Right atrium auricular region (tissue), 2 donors: ENCODE measurements around the gene ZSCAN16. TPM values are rescaled to one million over a fixed set of nuclear protein-coding genes. Genes with fewer than 3 reads are reported as not detected.

Experiments
- DNase-seq: peaks from one replicate; pipeline ENCODE4 v3.0.0-alpha.2; 2019; ENCODE audit warnings: low spot score
- H3K27ac ChIP-seq, 2 donors: fragments of 200-600 bp; sonication (generic); 1 replicate in 1 of 2; 2 replicates in 1 of 2; pipeline ENCODE4 v1.5.1; 2016 to 2019
- H3K27me3 ChIP-seq, 2 donors: fragments of 200-600 bp; sonication (generic); one replicate each; pipeline versions ENCODE4 v1.5.1 to v1.6.0; 2017 to 2019
- H3K36me3 ChIP-seq: fragments of 200-600 bp; sonication (generic); one replicate; pipeline ENCODE4 v1.5.1; 2016
- H3K4me1 ChIP-seq, 2 donors: fragments of 200-600 bp; sonication (generic); one replicate each; pipeline versions ENCODE4 v1.5.1 to v1.6.0; 2017 to 2019
- H3K4me3 ChIP-seq, 2 donors: fragments of 200-600 bp; sonication (generic); 1 replicate in 1 of 2; 2 replicates in 1 of 2; pipeline ENCODE4 v1.5.1; 2017 to 2019; ENCODE audit warnings: mild to moderate bottlenecking in 1 of 2, moderate library complexity in 1 of 2
- H3K9me3 ChIP-seq, 2 donors: fragments of 200-600 bp; sonication (generic); one replicate each; pipeline ENCODE4 v1.5.1; 2019
- CTCF ChIP-seq, 2 donors: fragments of 200-600 bp; sonication (generic); IDR thresholded peaks; one replicate each; pipeline ENCODE4 v1.5.1; 2019; ENCODE audit warnings: antibody characterized with exemption in 2 of 2
- total RNA-seq, 2 donors: library from RNA; depleted of rRNA; stranded (reverse); fragments of >200 nt; gene quantifications; one replicate each; pipeline ENCODE4 v1.1.0, GENCODE V29; 2016

ZSCAN16 gene
- total RNA-seq, 2 donors from 2014 or later = 1.2 to 3.1 TPM

- H3K36me3 ChIP-seq = peaks cover 80% of the 10 kb centered on the region
- no peak for TF ChIP-seq CTCF (IDR thresholded peaks at IDR 0.05)
- no peaks in the 10 kb centered on the region for H3K4me1 ChIP-seq
- H3K27ac ChIP-seq = no peak overlapping the region
- H3K9me3 ChIP-seq = no peaks in the 10 kb centered on the region
- no peak for DNase-seq
- no peaks in the 10 kb centered on the region for H3K27me3 ChIP-seq
- no peak overlapping the region for H3K4me3 ChIP-seq
These were observed 29.9 kb downstream of the ZSCAN16 start for GRCh38 chr6:28154357-28154756.

GRCh38 chr6:28158318-28158717 is 33.9 kb downstream of the ZSCAN16 start:
- peaks cover 40% of the 10 kb centered on the region for H3K36me3 ChIP-seq
- H3K9me3 ChIP-seq = no peaks in the 10 kb centered on the region
- H3K4me3 ChIP-seq = no peak overlapping the region
- no peak for TF ChIP-seq CTCF (IDR thresholded peaks at IDR 0.05)
- H3K27ac ChIP-seq = no peak overlapping the region
- no peaks in the 10 kb centered on the region for H3K27me3 ChIP-seq
- DNase-seq = no peak
- H3K4me1 ChIP-seq = peaks cover 0 to 14% of the 10 kb centered on the region in 2 donors

- Histone ChIP-seq H3K27ac (no peak overlapping the region), H3K36me3 (peaks cover 32% of the 10 kb centered on the region)
These were observed 34.7 kb downstream of the ZSCAN16 start for GRCh38 chr6:28159029-28159607.

GRCh38 chr6:28160233-28160632 is 35.8 kb downstream of the ZSCAN16 start:
- DNase-seq = no peak
- Histone ChIP-seq H3K4me1 (peaks cover 0 to 14% of the 10 kb centered on the region in 2 donors), H3K9me3 (no peaks in the 10 kb centered on the region), H3K27me3 (no peaks in the 10 kb centered on the region), H3K4me3 (no peak overlapping the region), H3K27ac (no peak overlapping the region), H3K36me3 (peaks cover 21% of the 10 kb centered on the region)
- no peak for TF ChIP-seq CTCF (IDR thresholded peaks at IDR 0.05)

More at GRCh38 chr6:28159029-28159607, 34.7 kb downstream of the ZSCAN16 start:
- H3K27me3 ChIP-seq = no peaks in the 10 kb centered on the region
- TF ChIP-seq CTCF (IDR thresholded peaks at IDR 0.05) = no peak
- no peak for DNase-seq
- H3K4me1 ChIP-seq = peaks cover 0 to 14% of the 10 kb centered on the region in 2 donors
- H3K9me3 ChIP-seq = no peaks in the 10 kb centered on the region
- no peak overlapping the region for H3K4me3 ChIP-seq

- Histone ChIP-seq H3K4me1 (peaks cover 0 to 14% of the 10 kb centered on the region in 2 donors), H3K27me3 (no peaks in the 10 kb centered on the region), H3K27ac (peak overlapping the region in 1 of 2 donors; percentile 0), H3K36me3 (peaks cover 8% of the 10 kb centered on the region), H3K9me3 (no peaks in the 10 kb centered on the region), H3K4me3 (peak overlapping the region; percentile 41 to 52)
- peak; percentile 69 for DNase-seq
- no peak for TF ChIP-seq CTCF (IDR thresholded peaks at IDR 0.05)
These were observed 37.1 kb downstream of the ZSCAN16 start for GRCh38 chr6:28161410-28162079.
